ENCODE results near the gene HORMAD2.
A peak's percentile ranks its signal among the peaks of the same experiment; 100 is the strongest.

DNA sequence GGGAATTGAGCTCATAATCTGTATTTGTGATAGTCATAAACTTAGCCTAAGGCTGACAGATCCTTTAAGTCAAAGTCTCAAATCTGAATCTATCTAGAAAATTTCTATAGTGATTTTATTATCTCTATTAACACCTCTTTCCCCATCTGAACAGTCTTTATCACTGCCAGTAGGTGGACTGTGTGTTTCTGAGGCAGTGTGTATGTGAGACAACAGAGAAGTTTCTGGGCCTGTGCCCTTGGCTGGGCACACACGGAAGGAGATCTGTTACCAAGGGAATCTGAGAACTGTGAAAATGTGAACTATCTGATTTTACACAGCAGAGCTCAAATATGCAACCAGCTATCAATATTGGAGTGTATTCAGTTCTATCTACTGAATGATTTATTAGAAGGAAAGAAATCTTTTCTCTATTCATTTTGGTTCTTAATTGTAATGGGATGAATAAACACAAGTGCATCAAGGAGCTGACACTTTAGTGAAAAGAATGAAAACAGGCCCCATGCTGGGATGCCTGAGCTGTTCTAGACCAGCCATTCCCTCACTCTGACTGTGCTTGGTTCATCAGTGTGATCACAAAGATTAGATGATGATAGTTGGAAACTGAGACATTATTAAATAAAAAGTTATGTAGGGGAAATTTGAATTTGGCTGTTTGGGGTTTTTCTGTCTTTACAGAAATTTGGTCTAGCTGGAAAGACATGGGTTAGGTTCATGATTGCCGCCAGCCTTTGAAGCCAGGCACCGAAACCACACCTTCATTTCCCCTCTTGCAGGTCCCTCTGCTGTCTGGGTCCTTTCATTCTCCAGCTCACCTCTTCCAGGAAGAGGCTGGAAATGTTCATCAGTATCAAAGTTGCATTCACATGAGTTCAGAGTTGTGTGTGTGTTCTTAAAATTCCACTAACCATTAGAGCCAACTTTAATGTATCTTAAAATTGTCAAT lies 98.2 kb downstream of the HORMAD2 start:
- TF ChIP-seq, protein P1, sequence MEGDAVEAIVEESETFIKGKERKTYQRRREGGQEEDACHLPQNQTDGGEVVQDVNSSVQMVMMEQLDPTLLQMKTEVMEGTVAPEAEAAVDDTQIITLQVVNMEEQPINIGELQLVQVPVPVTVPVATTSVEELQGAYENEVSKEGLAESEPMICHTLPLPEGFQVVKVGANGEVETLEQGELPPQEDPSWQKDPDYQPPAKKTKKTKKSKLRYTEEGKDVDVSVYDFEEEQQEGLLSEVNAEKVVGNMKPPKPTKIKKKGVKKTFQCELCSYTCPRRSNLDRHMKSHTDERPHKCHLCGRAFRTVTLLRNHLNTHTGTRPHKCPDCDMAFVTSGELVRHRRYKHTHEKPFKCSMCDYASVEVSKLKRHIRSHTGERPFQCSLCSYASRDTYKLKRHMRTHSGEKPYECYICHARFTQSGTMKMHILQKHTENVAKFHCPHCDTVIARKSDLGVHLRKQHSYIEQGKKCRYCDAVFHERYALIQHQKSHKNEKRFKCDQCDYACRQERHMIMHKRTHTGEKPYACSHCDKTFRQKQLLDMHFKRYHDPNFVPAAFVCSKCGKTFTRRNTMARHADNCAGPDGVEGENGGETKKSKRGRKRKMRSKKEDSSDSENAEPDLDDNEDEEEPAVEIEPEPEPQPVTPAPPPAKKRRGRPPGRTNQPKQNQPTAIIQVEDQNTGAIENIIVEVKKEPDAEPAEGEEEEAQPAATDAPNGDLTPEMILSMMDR (IDR thresholded peaks at IDR 0.05), result peak in 4 of 6 experiments; percentile 31 to 62 (median 45)
- no peak for TF ChIP-seq POLR2A (IDR thresholded peaks at IDR 0.05)

Measured in thyroid gland (tissue), 4 donors.